Measurements from ENCODE around the gene CDC20B. TPM values are rescaled to one million over a fixed set of nuclear protein-coding genes. Genes with fewer than 3 reads are reported as not detected.
A peak's percentile ranks its signal among the peaks of the same experiment; 100 is the strongest.

CDC20B gene
- total and polyA plus RNA-seq, 7 donors: not detected

DNA sequence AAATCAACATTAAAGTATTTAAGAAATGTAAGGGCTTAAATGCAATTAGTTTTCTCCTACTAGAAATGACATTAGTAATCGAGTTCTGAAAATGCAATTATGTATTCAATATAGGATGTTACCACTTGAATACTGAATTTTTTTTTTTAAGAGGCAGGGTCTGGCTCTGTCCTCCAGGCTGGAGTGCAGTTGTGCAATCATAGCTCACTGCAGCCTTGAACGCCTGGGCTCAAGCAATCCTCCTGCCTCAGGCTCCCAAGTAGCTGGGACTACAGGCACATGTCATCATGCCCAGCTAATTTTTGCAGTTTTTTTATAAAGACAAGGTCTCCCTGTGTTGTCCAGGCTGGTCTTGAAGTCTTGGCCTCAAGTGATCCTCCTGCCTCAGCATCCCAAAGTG is 1.5 kb downstream of the CDC20B start:
- Histone ChIP-seq H3K4me1 (peaks cover 12% of the 10 kb centered on the region), H3K27me3 (ENCODE audit: insufficient read depth in 3 of 3, low read length in 2 of 3) (peaks cover 0 to 37% (median 10%) of the 10 kb centered on the region in 3 donors), H3K27ac (no peak overlapping the region), H3K9me3 (no peaks in the 10 kb centered on the region), H3K4me3 (no peak overlapping the region), H3K36me3 (ENCODE audit: insufficient read depth in 1 of 2, low read depth in 1 of 2) (no peaks in the 10 kb centered on the region)
- TF ChIP-seq, protein P1, sequence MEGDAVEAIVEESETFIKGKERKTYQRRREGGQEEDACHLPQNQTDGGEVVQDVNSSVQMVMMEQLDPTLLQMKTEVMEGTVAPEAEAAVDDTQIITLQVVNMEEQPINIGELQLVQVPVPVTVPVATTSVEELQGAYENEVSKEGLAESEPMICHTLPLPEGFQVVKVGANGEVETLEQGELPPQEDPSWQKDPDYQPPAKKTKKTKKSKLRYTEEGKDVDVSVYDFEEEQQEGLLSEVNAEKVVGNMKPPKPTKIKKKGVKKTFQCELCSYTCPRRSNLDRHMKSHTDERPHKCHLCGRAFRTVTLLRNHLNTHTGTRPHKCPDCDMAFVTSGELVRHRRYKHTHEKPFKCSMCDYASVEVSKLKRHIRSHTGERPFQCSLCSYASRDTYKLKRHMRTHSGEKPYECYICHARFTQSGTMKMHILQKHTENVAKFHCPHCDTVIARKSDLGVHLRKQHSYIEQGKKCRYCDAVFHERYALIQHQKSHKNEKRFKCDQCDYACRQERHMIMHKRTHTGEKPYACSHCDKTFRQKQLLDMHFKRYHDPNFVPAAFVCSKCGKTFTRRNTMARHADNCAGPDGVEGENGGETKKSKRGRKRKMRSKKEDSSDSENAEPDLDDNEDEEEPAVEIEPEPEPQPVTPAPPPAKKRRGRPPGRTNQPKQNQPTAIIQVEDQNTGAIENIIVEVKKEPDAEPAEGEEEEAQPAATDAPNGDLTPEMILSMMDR (IDR thresholded peaks at IDR 0.05): no peak
- no peak for DNase-seq
- no peak for ATAC-seq
- intact Hi-C loops (cut with DNase I): loop anchor here (5.0 to 10.0 kb wide), 2 partner anchors 63 to 526 kb away; partner anchors contain the start of gene CCNO (in 1 of the 2)
- WGBS, 3 donors: 32 to 41% (median 34%) methylated on average over 2 of the region's 2 CpGs

DNA sequence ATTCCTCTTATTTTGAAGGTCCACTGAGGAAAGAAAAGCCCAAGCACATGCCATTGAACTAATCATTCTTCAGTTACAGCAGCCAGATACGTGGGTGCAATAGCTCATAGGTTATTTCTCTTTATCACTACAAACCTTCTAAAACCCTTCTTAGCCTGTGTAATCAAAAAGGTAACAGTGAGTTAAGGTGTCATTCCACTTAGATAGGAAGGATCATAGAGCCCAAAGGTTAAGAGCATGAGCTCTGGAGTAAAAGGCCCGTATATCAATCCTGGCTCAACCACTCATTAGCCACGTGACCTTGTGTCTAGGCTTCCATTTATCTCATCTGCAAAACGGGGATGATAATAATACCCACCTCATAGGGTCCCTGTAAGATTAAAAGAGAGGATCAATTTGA is 10.3 kb downstream of the CDC20B start:
- WGBS, 3 donors: 78 to 86% (median 81%) methylated on average over 4 of the region's 4 CpGs
- no peak for ATAC-seq
- intact Hi-C loops (cut with DNase I): no loop called here

DNA sequence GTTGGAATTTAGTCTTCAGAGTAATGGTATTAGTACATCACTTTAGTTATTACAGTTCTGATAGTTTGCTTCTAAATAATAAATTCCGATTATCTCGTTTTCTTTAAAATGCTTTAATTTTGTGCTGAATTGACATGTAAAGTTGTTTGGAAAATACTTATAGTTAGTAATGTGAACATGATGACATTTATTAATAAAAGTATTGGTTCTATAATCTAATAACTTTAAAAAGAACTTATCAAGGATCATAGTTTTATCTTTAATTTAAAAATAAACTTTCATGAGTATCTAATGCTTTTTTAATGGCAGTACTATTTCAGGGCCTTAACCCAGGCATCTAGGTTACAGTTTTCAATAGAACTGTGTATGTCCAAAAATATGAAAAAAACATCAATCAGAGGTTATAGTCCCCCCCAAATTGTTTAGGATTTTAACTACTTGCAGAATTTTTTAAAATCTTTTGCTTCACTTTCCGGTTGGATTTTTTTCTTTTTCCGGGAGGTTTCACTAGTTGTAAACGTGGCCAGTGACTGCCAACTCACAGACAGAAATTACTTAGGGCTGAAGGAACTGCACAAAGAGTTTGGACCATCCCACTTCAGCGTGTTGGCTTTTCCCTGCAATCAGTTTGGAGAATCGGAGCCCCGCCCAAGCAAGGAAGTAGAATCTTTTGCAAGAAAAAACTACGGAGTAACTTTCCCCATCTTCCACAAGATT is 12.3 kb downstream of the CDC20B start:
- Histone ChIP-seq H3K4me3 (peak overlapping the region; percentile 62), H3K27ac (no peak overlapping the region), H3K4me1 (no peaks in the 10 kb centered on the region), H3K27me3 (ENCODE audit: insufficient read depth in 3 of 3, low read length in 2 of 3) (no peaks in the 10 kb centered on the region), H3K36me3 (ENCODE audit: insufficient read depth in 1 of 2, low read depth in 1 of 2) (no peaks in the 10 kb centered on the region), H3K9me3 (no peaks in the 10 kb centered on the region)
- TF ChIP-seq, protein P1 (IDR thresholded peaks at IDR 0.05): no peak
- ATAC-seq (peak in 2 of 4 donors; percentile 69 to 76), DNase-seq (peak; percentile 54 to 63)
- intact Hi-C loops (cut with DNase I): no loop called here
- 7 to 13% (median 7%) methylated on average over 9 of the region's 9 CpGs for WGBS, 3 donors

More for the DNA sequence above, 10.3 kb downstream of the CDC20B start:
- Histone ChIP-seq H3K27me3 (ENCODE audit: insufficient read depth in 3 of 3, low read length in 2 of 3) (peaks cover 0 to 1% (median 0%) of the 10 kb centered on the region in 3 donors), H3K36me3 (ENCODE audit: insufficient read depth in 1 of 2, low read depth in 1 of 2) (no peaks in the 10 kb centered on the region), H3K4me3 (no peak overlapping the region), H3K27ac (no peak overlapping the region), H3K9me3 (no peaks in the 10 kb centered on the region), H3K4me1 (no peaks in the 10 kb centered on the region)
- DNase-seq: no peak
- TF ChIP-seq, protein P1 (IDR thresholded peaks at IDR 0.05): no peak

DNA sequence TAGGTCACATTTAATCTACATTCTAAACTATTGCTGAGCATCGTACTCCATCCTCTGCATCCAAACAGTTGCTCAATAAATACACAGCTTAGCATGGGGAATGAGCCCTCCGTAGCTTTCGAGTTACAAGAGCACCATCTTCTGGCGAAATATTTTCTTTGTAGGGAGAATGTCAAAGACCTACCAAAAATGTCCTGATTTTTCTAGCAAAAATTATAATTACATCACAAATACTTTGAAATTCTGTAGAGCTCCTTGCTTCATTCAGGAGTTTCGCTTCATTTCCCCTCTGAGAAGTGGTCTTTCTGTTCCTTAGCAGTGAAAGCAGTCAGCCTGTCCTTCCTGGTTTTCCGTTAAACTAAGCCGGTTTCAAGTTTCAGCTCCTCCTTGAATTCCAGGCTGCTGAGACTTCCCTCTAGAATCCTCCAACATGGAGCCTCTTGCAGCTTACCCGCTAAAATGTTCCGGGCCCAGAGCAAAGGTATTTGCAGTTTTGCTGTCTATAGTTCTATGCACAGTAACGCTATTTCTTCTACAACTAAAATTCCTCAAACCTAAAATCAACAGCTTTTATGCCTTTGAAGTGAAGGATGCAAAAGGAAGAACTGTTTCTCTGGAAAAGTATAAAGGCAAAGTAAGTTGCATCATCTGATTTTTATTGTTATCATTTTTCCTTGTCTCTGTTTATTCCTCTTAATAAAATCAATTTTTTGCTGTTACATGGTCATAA is 13.0 kb downstream of the CDC20B start, which contains the start of gene GPX8:
Gene GPX8, plus strand, starts transcription at position 409 of the 730 bp plus-strand sequence. Its CDS starts 22 bp downstream, at position 431.
- Histone ChIP-seq H3K36me3 (ENCODE audit: insufficient read depth in 1 of 2, low read depth in 1 of 2) (no peaks in the 10 kb centered on the region), H3K27ac (peak within 1 kb of the TSS; percentile 17), H3K27me3 (ENCODE audit: insufficient read depth in 3 of 3, low read length in 2 of 3) (no peaks in the 10 kb centered on the region), H3K4me3 (peak within 1 kb of the TSS; percentile 62), H3K9me3 (no peaks in the 10 kb centered on the region), H3K4me1 (no peaks in the 10 kb centered on the region)
- 1 to 4% (median 2%) methylated on average over 10 of the region's 10 CpGs for WGBS, 3 donors
- ATAC-seq: peak; percentile 47 to 81 (median 73)
- intact Hi-C loops (cut with DNase I): no loop called here
- DNase-seq: no peak
- TF ChIP-seq, protein P1 (IDR thresholded peaks at IDR 0.05): peak; percentile 49

All from psoas muscle (tissue), 8 donors.